ENCODE data around the gene SYCP3.

GRCh38 chr12:101785671-101786070 is 46.4 kb upstream of the SYCP3 start:
- TF ChIP-seq CTCF (IDR thresholded peaks at IDR 0.05; ENCODE audit: insufficient read depth, low read depth, low read length): no peak
- TF ChIP-seq EZH2 (IDR thresholded peaks at IDR 0.05; ENCODE audit: insufficient read depth, low read length): no peak

Data from astrocyte (in vitro differentiated cells and primary cell).